ENCODE measurements around the gene RTL10.

RTL10 gene

DNA sequence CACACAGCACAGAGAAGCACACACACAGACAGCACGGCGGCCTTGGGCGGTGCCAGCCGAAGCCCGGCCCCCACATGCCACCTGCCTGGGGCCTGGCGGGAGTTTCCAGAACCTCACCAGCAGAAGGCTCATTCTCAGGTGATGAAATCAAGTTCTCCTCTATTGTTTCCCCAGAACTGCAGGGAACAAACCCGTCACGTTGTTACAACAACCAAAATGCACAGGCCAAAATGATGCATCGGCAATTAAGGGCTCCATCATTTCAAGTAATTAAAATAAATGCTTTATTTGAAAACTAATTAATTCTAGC lies 30.8 kb downstream of the RTL10 start:
- Histone ChIP-seq H3K36me3 (ENCODE audit: control insufficient read depth in 5 of 5, insufficient read depth in 5 of 5, low read length in 5 of 5) (peaks cover 0 to 8% (median 3%) of the 10 kb centered on the region in 5 donors), H3K4me3 (ENCODE audit: low read depth in 1 of 5, low read length in 5 of 5) (no peak overlapping the region)

DNA sequence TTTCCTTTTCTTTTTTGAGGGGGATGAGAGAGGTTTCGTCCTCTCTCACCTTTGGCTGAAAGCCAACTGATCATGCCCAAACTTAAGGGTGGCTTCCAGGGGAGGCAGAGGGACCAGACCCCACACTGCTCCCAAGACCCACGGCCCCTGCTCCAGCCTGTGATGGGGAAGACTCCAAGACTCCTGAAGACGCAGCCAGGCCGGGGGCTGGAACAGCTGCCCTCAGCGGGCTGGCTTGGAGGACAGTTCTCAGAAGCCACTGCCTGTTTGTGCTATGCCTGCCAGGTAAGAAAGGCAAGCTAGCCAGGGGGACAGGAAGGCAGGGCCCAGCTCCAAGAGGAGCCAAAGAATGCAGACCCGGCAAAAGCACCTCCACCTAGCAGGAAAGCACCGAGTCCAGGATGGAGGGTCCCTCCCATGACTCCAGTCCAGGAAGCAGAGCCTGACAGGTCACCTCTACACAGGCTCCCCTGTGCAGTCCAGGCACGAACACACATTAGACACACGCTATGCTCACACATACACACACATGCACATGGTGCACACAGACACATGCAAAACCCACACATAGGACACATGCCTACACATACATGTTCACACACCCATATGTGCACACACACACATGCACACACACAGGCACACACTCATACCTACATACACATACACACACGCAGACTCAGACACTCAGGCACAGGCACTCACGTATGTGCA lies 31.3 kb downstream of the RTL10 start:
- Histone ChIP-seq H3K27me3 (ENCODE audit: control insufficient read depth in 5 of 5, insufficient read depth in 4 of 5, low read length in 5 of 5) (no peaks in the 10 kb centered on the region), H3K9ac (ENCODE audit: low read length in 5 of 5) (no peak overlapping the region), H3K9me3 (ENCODE audit: control insufficient read depth in 5 of 5, low read length in 5 of 5) (no peaks in the 10 kb centered on the region), H3K4me1 (ENCODE audit: control insufficient read depth in 5 of 5, insufficient read depth in 5 of 5, low read length in 5 of 5) (peaks cover 0 to 45% (median 37%) of the 10 kb centered on the region in 5 donors), H3K36me3 (ENCODE audit: control insufficient read depth in 5 of 5, insufficient read depth in 5 of 5, low read length in 5 of 5) (peaks cover 0 to 8% (median 3%) of the 10 kb centered on the region in 5 donors), H3K27ac (ENCODE audit: low read depth, low read length) (no peak overlapping the region), H3K4me3 (ENCODE audit: low read depth in 1 of 5, low read length in 5 of 5) (no peak overlapping the region)

More for the DNA sequence above, 30.8 kb downstream of the RTL10 start:
- H3K27me3 ChIP-seq (ENCODE audit: control insufficient read depth in 5 of 5, insufficient read depth in 4 of 5, low read length in 5 of 5), result no peaks in the 10 kb centered on the region
- H3K9me3 ChIP-seq (ENCODE audit: control insufficient read depth in 5 of 5, low read length in 5 of 5), result no peaks in the 10 kb centered on the region
- peaks cover 0 to 40% (median 32%) of the 10 kb centered on the region in 5 donors for H3K4me1 ChIP-seq (ENCODE audit: control insufficient read depth in 5 of 5, insufficient read depth in 5 of 5, low read length in 5 of 5)
- no peak overlapping the region for H3K9ac ChIP-seq (ENCODE audit: low read length in 5 of 5)
- H3K27ac ChIP-seq (ENCODE audit: low read depth, low read length), result no peak overlapping the region

DNA sequence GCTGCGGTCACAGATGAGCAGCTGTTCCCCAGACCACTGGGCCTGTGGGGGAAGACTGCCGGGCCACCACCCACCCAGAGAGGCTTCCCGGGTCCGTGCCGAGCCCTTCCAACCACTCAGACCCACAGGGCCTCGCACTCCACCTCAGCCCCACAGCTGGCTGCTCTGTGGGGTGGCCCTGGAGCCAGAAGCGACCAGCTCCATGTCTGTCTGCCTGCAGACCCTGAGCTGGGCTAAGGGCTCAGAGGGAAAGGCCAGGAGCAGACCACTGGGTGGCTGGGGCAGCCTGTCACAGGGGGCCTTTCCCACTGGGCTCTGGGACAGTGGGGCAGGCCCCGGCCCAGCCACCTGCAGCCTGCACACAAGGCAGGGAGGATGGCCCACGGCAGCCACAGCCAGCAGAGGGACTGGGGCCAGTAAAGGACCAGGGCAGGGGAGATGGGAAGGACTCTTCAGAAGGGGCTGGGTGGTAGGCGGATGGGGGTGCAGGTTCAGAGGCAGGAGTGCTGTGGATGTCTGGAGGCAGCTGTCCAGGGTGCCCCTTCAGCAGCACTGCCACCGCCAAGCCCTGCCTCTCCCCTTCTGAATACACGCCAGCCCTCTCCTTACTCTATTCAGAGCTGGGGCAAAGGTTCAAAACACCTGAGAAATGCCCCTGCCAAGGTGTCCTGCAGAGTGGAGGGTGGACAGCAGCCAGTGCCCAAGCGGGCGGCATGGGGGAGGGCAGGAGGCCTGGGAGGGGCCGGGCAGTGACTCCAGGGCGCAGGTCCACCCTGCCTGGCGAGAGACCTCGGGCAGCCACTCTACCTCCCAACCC lies 32.2 kb downstream of the RTL10 start:
- peaks cover 0 to 8% (median 3%) of the 10 kb centered on the region in 5 donors for H3K36me3 ChIP-seq (ENCODE audit: control insufficient read depth in 5 of 5, insufficient read depth in 5 of 5, low read length in 5 of 5)
- H3K4me3 ChIP-seq (ENCODE audit: low read depth in 1 of 5, low read length in 5 of 5), result no peak overlapping the region
- H3K9me3 ChIP-seq (ENCODE audit: control insufficient read depth in 5 of 5, low read length in 5 of 5), result no peaks in the 10 kb centered on the region
- no peak overlapping the region for H3K9ac ChIP-seq (ENCODE audit: low read length in 5 of 5)
- peaks cover 0 to 46% (median 39%) of the 10 kb centered on the region in 5 donors for H3K4me1 ChIP-seq (ENCODE audit: control insufficient read depth in 5 of 5, insufficient read depth in 5 of 5, low read length in 5 of 5)
- H3K27ac ChIP-seq (ENCODE audit: low read depth, low read length), result no peak overlapping the region
- no peaks in the 10 kb centered on the region for H3K27me3 ChIP-seq (ENCODE audit: control insufficient read depth in 5 of 5, insufficient read depth in 4 of 5, low read length in 5 of 5)

DNA sequence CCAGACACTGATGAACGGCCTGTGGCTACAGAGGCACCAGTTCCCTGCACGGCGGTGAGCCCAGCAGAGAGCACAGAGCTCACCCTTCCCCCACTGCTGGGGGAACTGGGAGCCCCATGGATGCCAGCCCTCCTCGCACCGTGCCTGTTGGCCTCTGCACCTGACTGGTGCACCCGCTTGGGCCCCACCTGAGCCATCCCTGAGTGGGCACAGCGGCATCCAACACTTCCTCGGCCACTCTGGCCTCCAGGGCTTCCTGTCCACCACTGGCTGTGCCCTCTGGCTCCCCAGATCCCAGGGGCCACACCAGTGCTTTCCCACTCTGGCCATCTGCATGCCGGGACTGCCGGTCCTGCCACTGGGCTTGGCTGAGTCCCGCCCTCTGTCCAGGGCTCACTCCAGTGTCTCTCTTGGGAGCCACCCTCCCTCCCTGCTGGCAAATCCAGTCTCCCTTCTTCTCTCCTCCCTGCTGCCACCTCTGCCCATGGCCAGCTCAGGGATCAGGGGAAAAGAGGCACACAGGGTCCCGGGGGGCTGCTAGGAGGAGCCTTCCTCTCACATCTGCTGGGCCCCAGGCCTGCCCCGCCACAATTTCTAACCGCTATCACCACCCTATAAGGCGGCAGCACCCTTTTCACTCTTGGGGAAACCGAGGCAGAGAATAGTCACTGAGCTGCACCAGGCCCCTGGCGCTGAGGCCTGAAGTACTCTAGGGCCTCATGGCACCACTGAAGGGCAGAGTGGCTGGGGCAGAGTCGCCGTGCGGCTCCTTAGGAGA lies 33.0 kb downstream of the RTL10 start:
- Histone ChIP-seq H3K9ac (ENCODE audit: low read length in 5 of 5) (no peak overlapping the region), H3K27ac (ENCODE audit: low read depth, low read length) (no peak overlapping the region), H3K27me3 (ENCODE audit: control insufficient read depth in 5 of 5, insufficient read depth in 4 of 5, low read length in 5 of 5) (no peaks in the 10 kb centered on the region), H3K4me1 (ENCODE audit: control insufficient read depth in 5 of 5, insufficient read depth in 5 of 5, low read length in 5 of 5) (peaks cover 0 to 46% (median 39%) of the 10 kb centered on the region in 5 donors), H3K36me3 (ENCODE audit: control insufficient read depth in 5 of 5, insufficient read depth in 5 of 5, low read length in 5 of 5) (peaks cover 0 to 8% (median 3%) of the 10 kb centered on the region in 5 donors), H3K9me3 (ENCODE audit: control insufficient read depth in 5 of 5, low read length in 5 of 5) (no peaks in the 10 kb centered on the region), H3K4me3 (ENCODE audit: low read depth in 1 of 5, low read length in 5 of 5) (no peak overlapping the region)

DNA sequence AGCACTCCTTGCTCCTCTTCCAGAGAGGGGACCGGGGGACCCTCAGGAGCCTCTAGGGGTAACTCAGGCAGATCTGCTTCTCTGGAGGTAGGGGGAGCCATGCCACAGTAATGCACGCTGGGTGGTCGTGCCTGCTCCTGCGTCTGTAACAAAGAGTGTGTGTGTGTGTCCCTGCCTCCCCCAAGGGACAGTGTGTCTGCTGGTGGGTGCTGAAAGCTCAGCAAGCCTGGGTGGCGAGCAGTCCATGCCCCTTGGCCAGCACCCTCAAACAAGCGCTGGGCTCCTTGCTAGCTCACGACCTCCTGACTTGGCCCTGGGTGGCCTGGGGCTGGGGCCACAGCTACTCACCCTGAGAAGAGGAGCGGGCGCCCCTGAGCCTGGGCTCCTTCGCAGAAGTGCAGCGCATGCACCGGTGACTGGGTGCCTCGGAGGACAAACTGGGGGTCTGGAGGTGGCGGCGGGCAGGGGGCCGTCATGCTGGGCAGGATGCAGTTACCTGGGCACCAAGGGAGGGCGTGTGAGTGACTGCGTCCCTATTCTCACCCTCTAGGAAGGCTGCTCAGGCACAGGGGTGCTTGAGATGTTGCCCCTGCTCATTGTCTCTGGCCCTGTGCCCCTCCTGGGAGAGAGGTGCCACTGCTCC lies 33.7 kb downstream of the RTL10 start:
- Histone ChIP-seq H3K4me1 (ENCODE audit: control insufficient read depth in 5 of 5, insufficient read depth in 5 of 5, low read length in 5 of 5) (peaks cover 0 to 45% (median 38%) of the 10 kb centered on the region in 5 donors), H3K27ac (ENCODE audit: low read depth, low read length) (no peak overlapping the region), H3K27me3 (ENCODE audit: control insufficient read depth in 5 of 5, insufficient read depth in 4 of 5, low read length in 5 of 5) (no peaks in the 10 kb centered on the region), H3K4me3 (ENCODE audit: low read depth in 1 of 5, low read length in 5 of 5) (no peak overlapping the region), H3K36me3 (ENCODE audit: control insufficient read depth in 5 of 5, insufficient read depth in 5 of 5, low read length in 5 of 5) (peaks cover 0 to 8% (median 3%) of the 10 kb centered on the region in 5 donors), H3K9ac (ENCODE audit: low read length in 5 of 5) (no peak overlapping the region), H3K9me3 (ENCODE audit: control insufficient read depth in 5 of 5, low read length in 5 of 5) (no peaks in the 10 kb centered on the region)

DNA sequence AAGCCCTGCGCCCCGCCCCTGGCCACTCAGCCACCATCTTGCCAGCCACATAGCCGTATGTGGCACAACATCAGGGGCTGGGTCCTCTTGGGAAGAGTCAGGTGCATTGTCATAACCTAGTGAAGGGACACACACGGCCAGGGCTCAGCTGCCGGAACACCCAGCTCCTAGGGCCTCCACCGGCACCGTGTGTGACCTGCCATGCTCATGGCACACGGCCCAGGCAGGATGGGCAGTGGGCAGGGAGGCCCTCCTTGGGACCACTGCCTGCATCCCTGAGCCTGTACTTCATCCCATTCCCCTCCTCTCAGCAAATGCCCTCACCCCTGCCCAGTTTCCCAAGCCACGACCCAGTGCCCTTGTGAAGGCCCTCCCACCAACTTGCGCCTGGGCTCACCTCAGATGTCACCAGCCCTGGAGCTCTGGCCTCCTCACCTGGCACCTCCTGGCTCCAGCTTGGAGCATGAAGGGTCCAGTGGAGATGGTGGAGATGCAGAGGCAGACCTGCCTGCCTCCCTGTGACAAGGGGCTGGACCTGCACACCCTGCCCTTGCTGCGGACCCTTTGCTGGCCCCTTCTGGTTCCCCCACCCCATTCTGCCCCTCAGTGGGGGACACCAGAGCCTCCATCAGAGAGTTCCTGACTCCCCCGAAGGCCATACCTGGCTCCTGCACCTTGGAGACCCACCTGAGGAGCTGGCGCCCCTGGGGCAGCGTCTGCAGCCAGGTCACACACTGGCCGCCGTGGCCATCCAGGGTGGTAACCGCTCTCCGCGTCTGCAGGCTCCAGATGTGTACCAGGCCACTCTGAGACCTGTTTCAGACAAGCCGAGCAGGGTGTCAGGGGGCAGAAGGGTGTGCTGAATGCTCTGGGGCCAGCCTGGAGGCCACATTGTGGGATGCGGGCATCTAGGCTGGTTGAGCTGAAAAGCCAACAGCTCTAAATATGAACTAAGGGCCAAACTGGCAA lies 34.5 kb downstream of the RTL10 start:
- H3K27me3 ChIP-seq (ENCODE audit: control insufficient read depth in 5 of 5, insufficient read depth in 4 of 5, low read length in 5 of 5), result no peaks in the 10 kb centered on the region

DNA sequence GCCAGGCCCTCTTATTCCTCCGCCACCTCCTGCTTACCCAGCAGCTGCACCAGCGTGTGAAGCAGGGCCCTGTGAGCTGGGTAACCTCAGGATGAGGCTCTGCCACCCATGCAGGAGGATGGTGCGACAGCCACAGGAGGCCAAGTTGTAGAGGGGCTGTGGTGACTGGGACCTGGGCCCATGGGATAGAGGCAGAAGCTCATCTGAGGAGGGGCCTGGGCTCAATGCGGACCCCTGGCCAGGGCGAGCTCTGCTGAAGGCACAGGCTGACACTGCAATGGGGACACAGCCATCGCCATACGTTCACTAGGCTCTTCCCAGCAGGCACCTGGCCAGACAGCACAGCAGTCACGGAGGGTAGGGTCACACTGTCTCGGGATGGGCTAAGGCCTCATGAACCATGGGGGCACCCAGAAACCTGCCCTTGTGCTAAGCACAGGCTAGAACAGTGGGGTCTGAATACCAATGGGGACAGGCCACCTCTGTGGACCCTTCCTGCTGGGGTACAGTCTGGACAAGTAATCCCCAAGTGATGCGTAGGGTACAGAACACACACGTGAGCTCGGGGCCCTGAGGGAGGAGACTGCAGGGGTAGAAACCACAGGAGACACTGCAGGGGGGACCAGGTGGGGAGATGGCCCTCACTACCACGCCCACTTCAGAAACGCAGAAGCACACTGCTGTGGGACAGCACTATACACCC lies 35.3 kb downstream of the RTL10 start:
- Histone ChIP-seq H3K4me1 (ENCODE audit: control insufficient read depth in 5 of 5, insufficient read depth in 5 of 5, low read length in 5 of 5) (peaks cover 0 to 37% (median 31%) of the 10 kb centered on the region in 5 donors), H3K9me3 (ENCODE audit: control insufficient read depth in 5 of 5, low read length in 5 of 5) (no peaks in the 10 kb centered on the region), H3K36me3 (ENCODE audit: control insufficient read depth in 5 of 5, insufficient read depth in 5 of 5, low read length in 5 of 5) (peaks cover 0 to 8% (median 3%) of the 10 kb centered on the region in 5 donors), H3K4me3 (ENCODE audit: low read depth in 1 of 5, low read length in 5 of 5) (no peak overlapping the region), H3K27me3 (ENCODE audit: control insufficient read depth in 5 of 5, insufficient read depth in 4 of 5, low read length in 5 of 5) (no peaks in the 10 kb centered on the region), H3K27ac (ENCODE audit: low read depth, low read length) (no peak overlapping the region), H3K9ac (ENCODE audit: low read length in 5 of 5) (no peak overlapping the region)

More for the DNA sequence above, 34.5 kb downstream of the RTL10 start:
- peaks cover 0 to 8% (median 3%) of the 10 kb centered on the region in 5 donors for H3K36me3 ChIP-seq (ENCODE audit: control insufficient read depth in 5 of 5, insufficient read depth in 5 of 5, low read length in 5 of 5)
- no peak overlapping the region for H3K27ac ChIP-seq (ENCODE audit: low read depth, low read length)
- peaks cover 0 to 42% (median 35%) of the 10 kb centered on the region in 5 donors for H3K4me1 ChIP-seq (ENCODE audit: control insufficient read depth in 5 of 5, insufficient read depth in 5 of 5, low read length in 5 of 5)
- H3K9ac ChIP-seq (ENCODE audit: low read length in 5 of 5), result no peak overlapping the region
- H3K4me3 ChIP-seq (ENCODE audit: low read depth in 1 of 5, low read length in 5 of 5), result no peak overlapping the region
- no peaks in the 10 kb centered on the region for H3K9me3 ChIP-seq (ENCODE audit: control insufficient read depth in 5 of 5, low read length in 5 of 5)

DNA sequence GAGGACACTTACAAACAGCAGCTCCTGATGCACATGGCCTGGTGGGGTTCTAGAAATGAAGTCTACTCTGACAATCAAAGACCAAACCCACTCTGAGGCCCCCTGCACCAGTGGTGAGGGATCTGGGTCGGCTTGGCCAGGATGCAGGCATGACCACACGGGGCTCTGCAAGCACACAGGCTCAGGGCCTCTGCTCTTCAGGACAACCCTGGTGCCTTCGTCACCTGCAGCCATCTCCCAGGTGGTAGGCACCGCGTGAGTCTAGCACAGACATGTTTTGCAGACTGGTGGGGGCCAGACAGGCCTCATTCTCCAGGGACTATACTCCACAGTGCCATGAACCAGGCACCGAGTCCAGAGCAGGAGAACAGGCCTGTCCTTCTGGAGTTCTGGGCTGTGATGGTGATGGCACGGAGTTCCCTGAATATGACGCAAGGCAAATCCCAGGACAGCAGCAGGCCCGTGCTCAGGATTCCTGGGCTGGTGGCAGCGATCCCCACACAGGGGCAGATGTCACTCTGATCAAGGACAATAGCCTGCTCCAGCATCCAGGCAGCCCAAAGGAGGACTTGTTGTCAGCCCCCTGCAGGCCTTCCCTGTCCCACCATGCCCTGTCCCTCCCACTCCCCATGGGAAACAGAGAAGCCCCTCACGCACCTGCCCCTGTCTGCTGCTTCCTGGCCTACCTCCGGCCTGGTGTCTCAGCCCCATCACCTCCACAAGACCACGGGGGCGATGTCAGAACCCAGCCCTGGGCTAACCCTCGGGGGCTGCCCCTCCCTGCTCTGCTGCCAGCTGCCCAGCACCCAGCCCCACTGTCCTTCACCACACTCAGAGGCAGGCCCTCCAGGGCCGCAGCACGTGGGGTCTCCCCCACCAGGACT lies 36.1 kb downstream of the RTL10 start:
- H3K4me1 ChIP-seq (ENCODE audit: control insufficient read depth in 5 of 5, insufficient read depth in 5 of 5, low read length in 5 of 5), result peaks cover 0 to 29% (median 23%) of the 10 kb centered on the region in 5 donors
- H3K27ac ChIP-seq (ENCODE audit: low read depth, low read length), result no peak overlapping the region
- no peaks in the 10 kb centered on the region for H3K27me3 ChIP-seq (ENCODE audit: control insufficient read depth in 5 of 5, insufficient read depth in 4 of 5, low read length in 5 of 5)
- H3K4me3 ChIP-seq (ENCODE audit: low read depth in 1 of 5, low read length in 5 of 5), result no peak overlapping the region
- H3K36me3 ChIP-seq (ENCODE audit: control insufficient read depth in 5 of 5, insufficient read depth in 5 of 5, low read length in 5 of 5), result peaks cover 0 to 8% (median 3%) of the 10 kb centered on the region in 5 donors
- H3K9ac ChIP-seq (ENCODE audit: low read length in 5 of 5), result peak overlapping the region in 1 of 5 donors; percentile 4
- no peaks in the 10 kb centered on the region for H3K9me3 ChIP-seq (ENCODE audit: control insufficient read depth in 5 of 5, low read length in 5 of 5)
